ENCODE results near the gene FBXO3.

Gene FBXO3

GRCh38 chr11:33775467-33775807 lies 1.1 kb upstream of the FBXO3 start:
- H3K4me2 ChIP-seq (ENCODE audit: low read depth, low read length, poor library complexity, severe bottlenecking), result peak overlapping the region; percentile 99
- H3K9me2 ChIP-seq (replicated peaks; ENCODE audit: low read depth, low read length), result no peaks in the 10 kb centered on the region
- peaks cover 28% of the 10 kb centered on the region for H3K79me2 ChIP-seq (ENCODE audit: insufficient read depth, low read length)
- H3K9me3 ChIP-seq (ENCODE audit: insufficient read depth, low read depth, low read length), result no peaks in the 10 kb centered on the region
- TF ChIP-seq EZH2phosphoT487 (IDR thresholded peaks at IDR 0.05; ENCODE audit: borderline replicate concordance) (no peak), CTCF (conservative IDR thresholded peaks at IDR 0.05; ENCODE audit: low read length) (no peak)
- H3F3A ChIP-seq (ENCODE audit: low read depth), result no peaks in the 10 kb centered on the region
- H3K4me3 ChIP-seq (ENCODE audit: low read length, poor library complexity, severe bottlenecking), result no peak overlapping the region
- H3K4me1 ChIP-seq (ENCODE audit: insufficient read depth, low read length, poor library complexity, severe bottlenecking), result peaks cover 46% of the 10 kb centered on the region
- H4K20me1 ChIP-seq (ENCODE audit: insufficient read depth, low read length, poor library complexity, severe bottlenecking), result peaks cover 14% of the 10 kb centered on the region
- no peak overlapping the region for H2AFZ ChIP-seq (ENCODE audit: low read length)
- H3K36me3 ChIP-seq (ENCODE audit: insufficient read depth, low read length), result no peaks in the 10 kb centered on the region
- peaks cover 10% of the 10 kb centered on the region for H3K27me3 ChIP-seq (ENCODE audit: insufficient read depth, low read length, poor library complexity, severe bottlenecking)
- H3K9ac ChIP-seq (ENCODE audit: low read depth, low read length, poor library complexity, severe bottlenecking), result no peak overlapping the region

- peaks cover 28% of the 10 kb centered on the region for H3K79me2 ChIP-seq (ENCODE audit: insufficient read depth, low read length)
- H4K20me1 ChIP-seq (ENCODE audit: insufficient read depth, low read length, poor library complexity, severe bottlenecking), result peaks cover 14% of the 10 kb centered on the region
- TF ChIP-seq EZH2phosphoT487 (IDR thresholded peaks at IDR 0.05; ENCODE audit: borderline replicate concordance) (no peak), CTCF (conservative IDR thresholded peaks at IDR 0.05; ENCODE audit: low read length) (no peak)
- peaks cover 50% of the 10 kb centered on the region for H3K4me1 ChIP-seq (ENCODE audit: insufficient read depth, low read length, poor library complexity, severe bottlenecking)
- peak overlapping the region; percentile 99 for H3K4me2 ChIP-seq (ENCODE audit: low read depth, low read length, poor library complexity, severe bottlenecking)
- peak overlapping the region; percentile 78 for H3K9ac ChIP-seq (ENCODE audit: low read depth, low read length, poor library complexity, severe bottlenecking)
- H2AFZ ChIP-seq (ENCODE audit: low read length), result peak overlapping the region; percentile 96
- no peaks in the 10 kb centered on the region for H3K9me3 ChIP-seq (ENCODE audit: insufficient read depth, low read depth, low read length)
- peaks cover 10% of the 10 kb centered on the region for H3K27me3 ChIP-seq (ENCODE audit: insufficient read depth, low read length, poor library complexity, severe bottlenecking)
- H3F3A ChIP-seq (ENCODE audit: low read depth), result no peaks in the 10 kb centered on the region
- H3K9me2 ChIP-seq (replicated peaks; ENCODE audit: low read depth, low read length), result no peaks in the 10 kb centered on the region
- no peaks in the 10 kb centered on the region for H3K36me3 ChIP-seq (ENCODE audit: insufficient read depth, low read length)
- peak overlapping the region; percentile 96 for H3K4me3 ChIP-seq (ENCODE audit: low read length, poor library complexity, severe bottlenecking)
Measured at GRCh38 chr11:33774736-33775466, 581 bp upstream of the FBXO3 start.

GRCh38 chr11:33773404-33773986 lies 825 bp downstream of the FBXO3 start:
- peaks cover 3% of the 10 kb centered on the region for H3K36me3 ChIP-seq (ENCODE audit: insufficient read depth, low read length)
- peaks cover 50% of the 10 kb centered on the region for H3K4me1 ChIP-seq (ENCODE audit: insufficient read depth, low read length, poor library complexity, severe bottlenecking)
- peak overlapping the region; percentile 78 for H3K9ac ChIP-seq (ENCODE audit: low read depth, low read length, poor library complexity, severe bottlenecking)
- H4K20me1 ChIP-seq (ENCODE audit: insufficient read depth, low read length, poor library complexity, severe bottlenecking), result peaks cover 14% of the 10 kb centered on the region
- 0 out of 2 replicates have a peak, but pooled peaks have one; percentile 9 for TF ChIP-seq CTCF (conservative IDR thresholded peaks at IDR 0.05; ENCODE audit: low read length)
- TF ChIP-seq EZH2phosphoT487 (IDR thresholded peaks at IDR 0.05; ENCODE audit: borderline replicate concordance), result no peak
- H3K4me3 ChIP-seq (ENCODE audit: low read length, poor library complexity, severe bottlenecking), result peak overlapping the region; percentile 96
- no peaks in the 10 kb centered on the region for H3K9me2 ChIP-seq (replicated peaks; ENCODE audit: low read depth, low read length)
- H3K4me2 ChIP-seq (ENCODE audit: low read depth, low read length, poor library complexity, severe bottlenecking), result peak overlapping the region; percentile 99
- peaks cover 28% of the 10 kb centered on the region for H3K79me2 ChIP-seq (ENCODE audit: insufficient read depth, low read length)
- peaks cover 10% of the 10 kb centered on the region for H3K27me3 ChIP-seq (ENCODE audit: insufficient read depth, low read length, poor library complexity, severe bottlenecking)
- no peaks in the 10 kb centered on the region for H3K9me3 ChIP-seq (ENCODE audit: insufficient read depth, low read depth, low read length)
- H3F3A ChIP-seq (ENCODE audit: low read depth), result no peaks in the 10 kb centered on the region
- peak overlapping the region; percentile 100 for H2AFZ ChIP-seq (ENCODE audit: low read length)
